Right lobe of liver (tissue), 4 donors: ENCODE data around the gene ZFPM1.

Experiments used
- POLR2A ChIP-seq: fragments of 450-650 bp; IDR thresholded peaks from one replicate; pipeline ENCODE4 v1.6.1; 2017; ENCODE audit warnings: antibody characterized with exemption, mild to moderate bottlenecking
- TF ChIP-seq, protein P1 (sequence below), 4 donors: fragments of 200-600 bp in 3 of 4; fragments of 450-650 bp in 1 of 4; IDR thresholded peaks; one replicate each; pipeline versions ENCODE4 v1.5.1 to v1.8.0; 2016 to 2022; ENCODE audit warnings: antibody characterized with exemption in 4 of 4, mild to moderate bottlenecking in 2 of 4
- donor health status: DM: no; HTN: no; CAD: no.
- donor health status: DM: no; HTN: no; CAD: no.
- donor health status: DM: no; HTN: yes; CAD: no.

DNA sequence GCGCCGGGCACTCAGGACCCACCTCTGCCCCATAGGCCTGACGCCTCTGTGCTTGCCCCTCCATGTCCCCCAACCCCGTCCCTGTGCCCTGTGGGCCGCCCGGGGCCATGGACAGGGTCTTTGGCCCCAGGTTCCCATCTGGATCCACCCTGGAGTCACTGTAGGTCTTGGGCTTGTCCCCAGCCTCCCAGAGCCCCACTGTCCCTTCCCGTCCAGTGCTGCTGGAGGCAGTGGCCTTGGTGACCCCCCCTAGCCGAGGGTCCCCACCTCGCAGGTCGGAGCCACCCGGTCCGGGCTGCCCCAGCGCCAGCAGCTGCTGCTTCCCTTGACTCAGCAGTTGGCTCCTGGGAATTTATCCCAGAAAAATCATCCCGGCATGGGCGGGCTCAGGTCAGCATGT is 49.3 kb downstream of the ZFPM1 start:
- TF ChIP-seq, protein P1, sequence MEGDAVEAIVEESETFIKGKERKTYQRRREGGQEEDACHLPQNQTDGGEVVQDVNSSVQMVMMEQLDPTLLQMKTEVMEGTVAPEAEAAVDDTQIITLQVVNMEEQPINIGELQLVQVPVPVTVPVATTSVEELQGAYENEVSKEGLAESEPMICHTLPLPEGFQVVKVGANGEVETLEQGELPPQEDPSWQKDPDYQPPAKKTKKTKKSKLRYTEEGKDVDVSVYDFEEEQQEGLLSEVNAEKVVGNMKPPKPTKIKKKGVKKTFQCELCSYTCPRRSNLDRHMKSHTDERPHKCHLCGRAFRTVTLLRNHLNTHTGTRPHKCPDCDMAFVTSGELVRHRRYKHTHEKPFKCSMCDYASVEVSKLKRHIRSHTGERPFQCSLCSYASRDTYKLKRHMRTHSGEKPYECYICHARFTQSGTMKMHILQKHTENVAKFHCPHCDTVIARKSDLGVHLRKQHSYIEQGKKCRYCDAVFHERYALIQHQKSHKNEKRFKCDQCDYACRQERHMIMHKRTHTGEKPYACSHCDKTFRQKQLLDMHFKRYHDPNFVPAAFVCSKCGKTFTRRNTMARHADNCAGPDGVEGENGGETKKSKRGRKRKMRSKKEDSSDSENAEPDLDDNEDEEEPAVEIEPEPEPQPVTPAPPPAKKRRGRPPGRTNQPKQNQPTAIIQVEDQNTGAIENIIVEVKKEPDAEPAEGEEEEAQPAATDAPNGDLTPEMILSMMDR (IDR thresholded peaks at IDR 0.05) = no peak
- TF ChIP-seq POLR2A = no peak
